H1 (cell line): ENCODE measurements around the gene CACNG1. TPM values are rescaled to one million over a fixed set of nuclear protein-coding genes. Genes with fewer than 3 reads are reported as not detected.

Experiments used
- CTCF ChIA-PET: fragments of 300-600 bp; sonication (Branson Sonifier 250); formaldehyde crosslinking; loops from one replicate; lab custom pipeline; 2021; ENCODE audit not compliant: partially characterized antibody; lab: Charles Lee
- POLR2A ChIA-PET: fragments of 300-600 bp; sonication (Branson Sonifier 250); formaldehyde crosslinking; loops from one replicate; lab custom pipeline; 2021; ENCODE audit warnings: inconsistent platforms; ENCODE audit not compliant: partially characterized antibody; lab: Charles Lee
- DNase-seq, 2 experiments: peaks; one replicate each; pipeline versions ENCODE4 v3.0.0 to v3.0.0-alpha.2; 2010 to 2022; ENCODE audit warnings: low spot score in 2 of 2, low read depth in 1 of 2, mixed read lengths in 1 of 2
- FAIRE-seq: peaks from 2 replicates; lab custom pipeline; 2011; peaks lifted over from hg19 to GRCh38; lab: Jason Lieb, UNC
- H2AFZ ChIP-seq: 2 replicates; pipeline ENCODE4 v1.8.1; 2012; ENCODE audit warnings: low read length, inconsistent platforms
- H2AK5ac ChIP-seq: 2 replicates; pipeline ENCODE4 v1.6.1; 2013; ENCODE audit warnings: low read depth, low read length
- H2BK120ac ChIP-seq: replicated peaks from 2 replicates; pipeline ENCODE3; 2013; ENCODE audit warnings: low read depth, low read length, inconsistent platforms
- H2BK12ac ChIP-seq: 2 replicates; pipeline ENCODE4 v1.6.1; 2013; ENCODE audit warnings: low read depth, low read length
- H2BK15ac ChIP-seq: 2 replicates; pipeline ENCODE4 v1.6.1; 2013; ENCODE audit warnings: low read length
- H2BK20ac ChIP-seq: 2 replicates; pipeline ENCODE4 v1.6.1; 2013; ENCODE audit warnings: low read length
- H2BK5ac ChIP-seq: 2 replicates; pipeline ENCODE4 v1.6.1; 2013; ENCODE audit warnings: low read depth, low read length
- H3K14ac ChIP-seq: 2 replicates; pipeline ENCODE4 v1.6.1; 2013; ENCODE audit warnings: inconsistent platforms; ENCODE audit not compliant: insufficient read length
- H3K18ac ChIP-seq: 2 replicates; pipeline ENCODE4 v1.6.1; 2013; ENCODE audit warnings: low read length; ENCODE audit errors: extremely low read depth
- H3K23ac ChIP-seq: 2 replicates; pipeline ENCODE4 v1.6.1; 2013; ENCODE audit warnings: inconsistent platforms; ENCODE audit not compliant: insufficient read length
- H3K23me2 ChIP-seq: 2 replicates; pipeline ENCODE4 v1.6.1; 2013; ENCODE audit warnings: low read depth, low read length
- H3K27ac ChIP-seq: 2 replicates; pipeline ENCODE4 v1.6.1; 2011; ENCODE audit warnings: low read depth, low read length, inconsistent platforms
- H3K27me3 ChIP-seq, 4 experiments: replicated peaks in 1 of 4; 1 replicate in 1 of 4; 2 replicates in 3 of 4; pipeline versions ENCODE4 v1.6.1 to v1.8.1; 2011 to 2013; ENCODE audit warnings: low read length in 3 of 4, mild to moderate bottlenecking in 3 of 4, inconsistent platforms in 2 of 4, mixed read lengths in 2 of 4, moderate library complexity in 1 of 4; ENCODE audit not compliant: control insufficient read depth in 3 of 4, insufficient read depth in 3 of 4; ENCODE audit errors: extremely low read depth in 1 of 4
- H3K36me3 ChIP-seq, 4 experiments: 2 replicates each; pipeline versions ENCODE4 v1.6.1 to v1.8.1; 2011 to 2013; ENCODE audit warnings: mild to moderate bottlenecking in 4 of 4, low read length in 3 of 4, moderate library complexity in 2 of 4, control low read depth in 1 of 4, inconsistent platforms in 1 of 4; ENCODE audit not compliant: insufficient read depth in 4 of 4, control insufficient read depth in 2 of 4
- H3K4ac ChIP-seq: replicated peaks from 2 replicates; pipeline ENCODE3; 2013; ENCODE audit warnings: low read length, low read depth, mixed read lengths, inconsistent platforms; ENCODE audit not compliant: insufficient read length
- H3K4me1 ChIP-seq, 4 experiments: replicated peaks in 1 of 4; 1 replicate in 1 of 4; 2 replicates in 3 of 4; pipeline versions ENCODE4 v1.6.1 to v1.8.1; 2011 to 2013; ENCODE audit warnings: low read length in 3 of 4, inconsistent platforms in 2 of 4, mixed read lengths in 1 of 4; ENCODE audit not compliant: insufficient read depth in 4 of 4, control insufficient read depth in 3 of 4
- H3K4me2 ChIP-seq, 2 experiments: 2 replicates each; pipeline versions ENCODE4 v1.6.1 to v1.8.1; 2011 to 2013; ENCODE audit warnings: low read depth in 2 of 2, low read length in 2 of 2, control low read depth in 1 of 2, inconsistent platforms in 1 of 2, mild to moderate bottlenecking in 1 of 2; ENCODE audit not compliant: insufficient read depth in 1 of 2
- H3K4me3 ChIP-seq, 4 experiments: fragments of 200-600, 300-600 bp in 1 of 4; sonication (generic), shearing (Covaris generic), sonication (Bioruptor Twin) in 1 of 4; 2 replicates each; pipeline versions ENCODE4 v1.5.1 to v1.8.1; 2011 to 2016; ENCODE audit warnings: low read length in 4 of 4, low read depth in 3 of 4, control low read depth in 2 of 4, inconsistent platforms in 2 of 4, mild to moderate bottlenecking in 2 of 4, mixed read lengths in 1 of 4, moderate library complexity in 1 of 4; ENCODE audit not compliant: insufficient read depth in 2 of 4; ENCODE audit errors: extremely low read depth in 1 of 4
- H3K56ac ChIP-seq: replicated peaks from 2 replicates; pipeline ENCODE3; 2013; ENCODE audit warnings: low read depth, mild to moderate bottlenecking, mixed read lengths, low read length, inconsistent platforms; ENCODE audit not compliant: insufficient read length
- H3K79me1 ChIP-seq: 2 replicates; pipeline ENCODE4 v1.6.1; 2013; ENCODE audit warnings: low read depth, low read length, control low read depth
- H3K79me2 ChIP-seq, 2 experiments: 2 replicates each; pipeline versions ENCODE4 v1.6.1 to v1.8.1; 2012 to 2013; ENCODE audit warnings: low read length in 2 of 2, mild to moderate bottlenecking in 2 of 2, inconsistent platforms in 1 of 2; ENCODE audit not compliant: insufficient read depth in 2 of 2, control insufficient read depth in 1 of 2
- H3K9ac ChIP-seq, 4 experiments: replicated peaks in 1 of 4; 1 replicate in 1 of 4; 2 replicates in 3 of 4; pipeline versions ENCODE4 v1.6.1 to v1.8.1; 2011 to 2013; ENCODE audit warnings: low read depth in 3 of 4, low read length in 3 of 4, control low read depth in 2 of 4, mild to moderate bottlenecking in 2 of 4, moderate library complexity in 2 of 4, inconsistent platforms in 1 of 4; ENCODE audit errors: extremely low read depth in 1 of 4
- H3K9me3 ChIP-seq, 2 experiments: 2 replicates each; pipeline versions ENCODE4 v1.6.1 to v1.8.1; 2012 to 2013; ENCODE audit warnings: mild to moderate bottlenecking in 2 of 2, moderate library complexity in 2 of 2, control low read depth in 1 of 2, inconsistent platforms in 1 of 2, low read depth in 1 of 2, low read length in 1 of 2, mixed read lengths in 1 of 2; ENCODE audit not compliant: insufficient read depth in 2 of 2
- H4K20me1 ChIP-seq, 2 experiments: replicated peaks in 1 of 2; 2 replicates each; pipeline versions ENCODE3 to v1.8.1; 2011 to 2013; ENCODE audit warnings: inconsistent platforms in 2 of 2, low read length in 2 of 2, mild to moderate bottlenecking in 1 of 2; ENCODE audit not compliant: insufficient read depth in 2 of 2, control insufficient read depth in 1 of 2
- H4K5ac ChIP-seq: 2 replicates; pipeline ENCODE4 v1.6.1; 2013; ENCODE audit warnings: low read length, low read depth, mixed read lengths, inconsistent platforms; ENCODE audit not compliant: insufficient read length
- H4K8ac ChIP-seq: 2 replicates; pipeline ENCODE4 v1.8.0; 2013; ENCODE audit warnings: mild to moderate bottlenecking, moderate library complexity, low read length, inconsistent platforms; ENCODE audit not compliant: insufficient read depth; ENCODE audit errors: extremely low read depth
- H4K91ac ChIP-seq: replicated peaks from 2 replicates; pipeline ENCODE3; 2013; ENCODE audit warnings: low read length, mixed read lengths, inconsistent platforms; ENCODE audit not compliant: insufficient read length
- CTBP2 ChIP-seq: IDR thresholded peaks from 2 replicates; pipeline ENCODE4 v1.7.0; 2011; ENCODE audit warnings: borderline replicate concordance, mild to moderate bottlenecking, moderate library complexity, mixed read lengths, low read length; ENCODE audit not compliant: insufficient read depth, insufficient read length
- GTF2F1 ChIP-seq: IDR thresholded peaks from 2 replicates; pipeline ENCODE4 v1.6.1; 2012; ENCODE audit warnings: low read depth, low read length, improper control_type of control experiment, borderline replicate concordance
- KDM1A ChIP-seq: fragments of 200-600, 300-600 bp; sonication (generic); IDR thresholded peaks from 2 replicates; pipeline ENCODE4 v1.7.1; 2016; ENCODE audit warnings: mild to moderate bottlenecking, low read length, borderline replicate concordance
- RNF2 ChIP-seq: fragments of 200-900, 300-1000 bp; sonication (generic); IDR thresholded peaks from 2 replicates; pipeline ENCODE4 v1.7.1; 2016; ENCODE audit warnings: borderline replicate concordance, low read depth, mild to moderate bottlenecking, antibody characterized with exemption, low read length; ENCODE audit not compliant: poor library complexity, severe bottlenecking; ENCODE audit errors: missing control alignments
- TEAD4 ChIP-seq: IDR thresholded peaks from 2 replicates; pipeline ENCODE4 v1.6.1; 2012; ENCODE audit warnings: low read depth, low read length, inconsistent platforms, mixed read lengths
- WGBS, 2 experiments: shearing (Covaris generic) in 1 of 2; methylation state at CpG; one replicate each; pipeline versions ENCODE4 v1.1.6 to v1.1.7; 2013 to 2015; ENCODE audit warnings: low lambda C conversion rate in 2 of 2, mixed read lengths in 2 of 2, inconsistent platforms in 1 of 2, low coverage in 1 of 2, missing lambda C conversion rate in 1 of 2; ENCODE audit not compliant: insufficient replicate concordance in 2 of 2, insufficient coverage in 1 of 2, insufficient read length in 1 of 2; ENCODE audit errors: extremely low coverage in 1 of 2, missing lambda C conversion rate in 1 of 2; 5-methylcytosine and 5-hydroxymethylcytosine counted together
- polyA plus RNA-seq, 7 experiments: library from polyadenylated mRNA; depleted of rRNA in 3 of 7; stranded (reverse) in 5 of 7; unstranded in 2 of 7; fragments of >200 nt in 5 of 7; fragments of 200-250 nt in 2 of 7; gene quantifications; 1 replicate in 5 of 7; 2 replicates in 1 of 7; 4 replicates in 1 of 7; pipeline versions ENCODE4 v1.2.1 to v1.2.3, GENCODE V29; 2011 to 2013; ENCODE audit warnings: missing spikeins in 2 of 7, mixed read lengths in 2 of 7
- total RNA-seq: library from RNA; stranded (reverse); fragmentation: NEBNext Ultra II Directional; extraction: Animal tissue kit (Norgen Biotek cat#: 25700); gene quantifications from 2 replicates; pipeline ENCODE4 v1.2.1, GENCODE V29; 2021

Gene CACNG1
- total and polyA plus RNA-seq, 2 of the 8 experiments (the other 6 are each of a cell fraction or from before 2014, with no cell fraction given), result not detected

- no peak overlapping the region for H3K14ac ChIP-seq
- 67% methylated on average over 4 of the region's 4 CpGs; no CpG with 5 or more reads in 1 of the 2 experiments for WGBS, 2 experiments
- H3K9ac ChIP-seq, result no peak overlapping the region
- ChIA-PET CTCF (no interaction called here), POLR2A (no interaction called here)
- H3K79me1 ChIP-seq, result no peaks in the 10 kb centered on the region
- H3K9me3 ChIP-seq, result peaks cover 7 to 16% of the 10 kb centered on the region in 2 experiments; a peak in 2 of 4 replicates
- H4K8ac ChIP-seq, result no peak overlapping the region
- H2BK5ac ChIP-seq, result no peak overlapping the region
- H2BK20ac ChIP-seq, result no peak overlapping the region
- no peak overlapping the region for H3K4ac ChIP-seq
- H2BK12ac ChIP-seq, result no peak overlapping the region
- no peak overlapping the region for H4K91ac ChIP-seq
- H2AK5ac ChIP-seq, result no peak overlapping the region
- no peak overlapping the region for H3K56ac ChIP-seq
- no peaks in the 10 kb centered on the region for H4K20me1 ChIP-seq
- no peak overlapping the region for H2BK15ac ChIP-seq
- FAIRE-seq (no peak), DNase-seq (no peak)
- H2BK120ac ChIP-seq, result no peak overlapping the region
- H3K36me3 ChIP-seq, result no peaks in the 10 kb centered on the region; a peak in 1 of 8 replicates
- no peak overlapping the region for H3K18ac ChIP-seq
- TF ChIP-seq RNF2 (no peak), KDM1A (no peak), CTBP2 (no peak), TEAD4 (no peak), GTF2F1 (no peak)
- no peak overlapping the region for H3K4me3 ChIP-seq
- no peak overlapping the region for H2AFZ ChIP-seq
- no peak overlapping the region for H3K4me2 ChIP-seq
- no peak overlapping the region for H3K23ac ChIP-seq
- no peak overlapping the region for H4K5ac ChIP-seq
- no peaks in the 10 kb centered on the region for H3K27me3 ChIP-seq
- H3K4me1 ChIP-seq, result no peaks in the 10 kb centered on the region
- no peaks in the 10 kb centered on the region for H3K79me2 ChIP-seq
- H3K27ac ChIP-seq, result no peak overlapping the region
- H3K23me2 ChIP-seq, result no peaks in the 10 kb centered on the region
Measured at GRCh38 chr17:67046398-67046797, 2.0 kb downstream of the CACNG1 start.
